ENCODE measurements around the gene KLHDC7B.

DNA sequence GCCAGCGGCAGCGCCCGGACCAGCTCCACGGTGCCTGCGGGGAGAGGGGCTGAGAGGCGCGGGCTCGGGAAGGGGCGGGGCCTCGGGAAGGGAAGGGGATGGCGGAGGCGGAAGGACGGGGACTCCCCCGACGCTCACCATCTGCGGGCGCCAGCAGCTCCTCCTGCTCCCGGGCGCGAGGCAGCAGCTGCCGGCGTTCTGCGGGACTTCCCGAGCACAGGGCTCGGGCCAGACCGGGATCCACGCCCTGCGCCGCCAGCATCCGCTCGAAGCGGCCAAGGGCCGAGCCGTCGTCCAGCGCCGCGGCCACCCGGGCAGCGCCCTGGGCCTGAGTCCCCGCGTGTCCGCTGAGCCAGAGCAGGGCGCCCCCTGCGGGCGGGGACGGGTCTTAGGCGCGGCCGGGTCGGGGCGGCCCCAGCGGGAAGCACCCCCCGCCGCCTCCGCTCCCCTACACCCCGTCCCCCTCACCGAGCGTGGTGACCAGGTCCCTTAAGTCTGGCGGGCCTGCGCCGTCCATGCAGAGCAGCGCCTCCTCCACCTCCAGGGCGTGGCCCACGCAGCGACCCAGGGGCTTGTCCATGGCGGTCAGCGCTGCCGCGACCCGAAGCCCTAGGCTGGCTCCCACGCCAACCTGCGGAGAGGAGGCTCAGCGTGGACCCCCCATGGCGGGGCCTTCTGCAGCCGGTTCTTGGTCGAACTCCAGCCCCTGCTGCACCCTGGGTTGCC is 19.4 kb upstream of the KLHDC7B start:
- TF ChIP-seq EZH2 (IDR thresholded peaks at IDR 0.05; ENCODE audit: borderline replicate concordance, low read depth, low read length, poor library complexity, severe bottlenecking): no peak
- TF ChIP-seq, protein P1, sequence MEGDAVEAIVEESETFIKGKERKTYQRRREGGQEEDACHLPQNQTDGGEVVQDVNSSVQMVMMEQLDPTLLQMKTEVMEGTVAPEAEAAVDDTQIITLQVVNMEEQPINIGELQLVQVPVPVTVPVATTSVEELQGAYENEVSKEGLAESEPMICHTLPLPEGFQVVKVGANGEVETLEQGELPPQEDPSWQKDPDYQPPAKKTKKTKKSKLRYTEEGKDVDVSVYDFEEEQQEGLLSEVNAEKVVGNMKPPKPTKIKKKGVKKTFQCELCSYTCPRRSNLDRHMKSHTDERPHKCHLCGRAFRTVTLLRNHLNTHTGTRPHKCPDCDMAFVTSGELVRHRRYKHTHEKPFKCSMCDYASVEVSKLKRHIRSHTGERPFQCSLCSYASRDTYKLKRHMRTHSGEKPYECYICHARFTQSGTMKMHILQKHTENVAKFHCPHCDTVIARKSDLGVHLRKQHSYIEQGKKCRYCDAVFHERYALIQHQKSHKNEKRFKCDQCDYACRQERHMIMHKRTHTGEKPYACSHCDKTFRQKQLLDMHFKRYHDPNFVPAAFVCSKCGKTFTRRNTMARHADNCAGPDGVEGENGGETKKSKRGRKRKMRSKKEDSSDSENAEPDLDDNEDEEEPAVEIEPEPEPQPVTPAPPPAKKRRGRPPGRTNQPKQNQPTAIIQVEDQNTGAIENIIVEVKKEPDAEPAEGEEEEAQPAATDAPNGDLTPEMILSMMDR (conservative IDR thresholded peaks at IDR 0.05; ENCODE audit: low read depth, low read length): peak; percentile 62

Measured in A673 (cell line).